Natural killer cell (primary cell): ENCODE measurements around the gene OR10AG1. TPM values are rescaled to one million over a fixed set of nuclear protein-coding genes. Genes with fewer than 3 reads are reported as not detected.

Source experiments
- ATAC-seq, 3 donors: fragments of 150-1000 bp in 2 of 3; fragments of 200-7000 bp in 1 of 3; cut with Tn5 transposase; 1 replicate in 1 of 3; 2 replicates in 2 of 3; pipeline ENCODE4 v1.10.0; 2021; ENCODE audit warnings: mild to moderate bottlenecking in 2 of 3, moderate library complexity in 2 of 3
- DNase-seq, 2 donors: peaks; one replicate each; pipeline versions ENCODE4 v3.0.0 to v3.0.0-alpha.2; 2013 to 2021; ENCODE audit warnings: mixed read lengths in 1 of 2
- H3K27ac ChIP-seq: one replicate; pipeline ENCODE4 v1.5.1; 2013; ENCODE audit warnings: mild to moderate bottlenecking, low read length
- H3K27me3 ChIP-seq: one replicate; pipeline ENCODE4 v1.6.1; 2013; ENCODE audit warnings: low read length; ENCODE audit not compliant: control insufficient read depth, insufficient read depth
- H3K36me3 ChIP-seq: one replicate; pipeline ENCODE4 v1.6.1; 2013; ENCODE audit warnings: low read length; ENCODE audit not compliant: control insufficient read depth, insufficient read depth
- H3K4me1 ChIP-seq: one replicate; pipeline ENCODE4 v1.6.1; 2013; ENCODE audit warnings: low read length; ENCODE audit not compliant: control insufficient read depth, insufficient read depth
- H3K4me3 ChIP-seq: one replicate; pipeline ENCODE4 v1.5.1; 2013; ENCODE audit warnings: low read length
- H3K9me3 ChIP-seq: one replicate; pipeline ENCODE4 v1.6.1; 2013; ENCODE audit warnings: low read length; ENCODE audit not compliant: control insufficient read depth, insufficient read depth
- H3K27ac Mint-ChIP-seq, 2 donors: one replicate each; pipeline ENCODE4 v1.8.0; 2022; ENCODE audit warnings: mild to moderate bottlenecking in 2 of 2, mixed read lengths in 2 of 2, moderate library complexity in 1 of 2
- H3K27me3 Mint-ChIP-seq, 2 donors: one replicate each; pipeline ENCODE4 v1.8.0; 2022; ENCODE audit warnings: low read depth in 2 of 2, mixed read lengths in 2 of 2
- H3K36me3 Mint-ChIP-seq: one replicate; pipeline ENCODE4 v1.8.0; 2022; ENCODE audit warnings: mixed read lengths
- H3K4me1 Mint-ChIP-seq, 2 donors: one replicate each; pipeline ENCODE4 v1.8.0; 2022; ENCODE audit warnings: mixed read lengths in 2 of 2
- H3K4me3 Mint-ChIP-seq: one replicate; pipeline ENCODE4 v1.8.0; 2022; ENCODE audit warnings: mild to moderate bottlenecking, moderate library complexity, mixed read lengths
- H3K9me3 Mint-ChIP-seq, 2 donors: one replicate each; pipeline ENCODE4 v1.8.0; 2022; ENCODE audit warnings: mixed read lengths in 2 of 2
- CTCF ChIP-seq: fragments of 200-600 bp; IDR thresholded peaks from one replicate; pipeline ENCODE4 v1.8.0; 2022; ENCODE audit warnings: antibody characterized with exemption
- WGBS: methylation state at CpG from one replicate; pipeline ENCODE4 v1.1.7; 2013; ENCODE audit warnings: missing lambda C conversion rate; ENCODE audit not compliant: insufficient coverage; 5-methylcytosine and 5-hydroxymethylcytosine counted together
- intact Hi-C: fragments of 100-400 bp; cut with micrococcal nuclease; formaldehyde crosslinking; loops from one replicate; pipeline ENCODE4 v1.14.2; 2022
- total RNA-seq, 4 donors: library from RNA; stranded (reverse); fragments of 120-200 nt in 1 of 4; gene quantifications; one replicate each; pipeline versions ENCODE4 v1.2.3 to v1.2.4, GENCODE V29; 2013 to 2022

The OR10AG1 gene
- total RNA-seq, 3 donors from 2014 or later (not counting 1 experiment from before 2014, with no cell fraction given): not detected

DNA sequence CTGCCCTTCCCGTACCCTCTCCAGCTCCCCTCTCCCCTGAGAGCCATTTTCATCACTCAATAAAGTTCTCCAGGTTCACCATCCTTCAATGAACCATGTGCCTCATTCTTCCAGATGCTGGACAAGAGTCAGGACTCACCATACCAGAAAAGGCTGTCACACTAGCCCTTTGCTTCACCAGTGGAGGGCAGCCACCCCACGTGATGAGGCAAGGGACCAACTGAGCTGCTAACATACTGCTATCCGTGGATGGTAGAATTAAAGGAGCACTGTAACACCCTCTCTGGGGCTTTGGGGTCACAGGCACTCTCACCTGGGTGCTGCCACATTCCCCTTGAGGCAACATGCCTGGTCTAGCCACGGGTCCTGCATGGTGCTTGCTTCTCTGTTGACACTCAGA lies 20.4 kb downstream of the OR10AG1 start:
- Mint-ChIP-seq H3K4me1 (no peaks in the 10 kb centered on the region), H3K27me3 (no peaks in the 10 kb centered on the region), H3K9me3 (peaks cover 6 to 13% of the 10 kb centered on the region in 2 donors), H3K27ac (no peak overlapping the region), H3K36me3 (no peaks in the 10 kb centered on the region), H3K4me3 (no peak overlapping the region)
- H3K36me3 ChIP-seq: no peaks in the 10 kb centered on the region
- DNase-seq (no peak), ATAC-seq (no peak)
- 68% methylated on average over 4 of the region's 4 CpGs for WGBS
- no peak overlapping the region for H3K4me3 ChIP-seq
- peaks cover 10% of the 10 kb centered on the region for H3K9me3 ChIP-seq
- intact Hi-C loops: no loop called here
- no peak for TF ChIP-seq CTCF
- H3K27me3 ChIP-seq: no peaks in the 10 kb centered on the region
- H3K4me1 ChIP-seq: no peaks in the 10 kb centered on the region
- no peak overlapping the region for H3K27ac ChIP-seq

DNA sequence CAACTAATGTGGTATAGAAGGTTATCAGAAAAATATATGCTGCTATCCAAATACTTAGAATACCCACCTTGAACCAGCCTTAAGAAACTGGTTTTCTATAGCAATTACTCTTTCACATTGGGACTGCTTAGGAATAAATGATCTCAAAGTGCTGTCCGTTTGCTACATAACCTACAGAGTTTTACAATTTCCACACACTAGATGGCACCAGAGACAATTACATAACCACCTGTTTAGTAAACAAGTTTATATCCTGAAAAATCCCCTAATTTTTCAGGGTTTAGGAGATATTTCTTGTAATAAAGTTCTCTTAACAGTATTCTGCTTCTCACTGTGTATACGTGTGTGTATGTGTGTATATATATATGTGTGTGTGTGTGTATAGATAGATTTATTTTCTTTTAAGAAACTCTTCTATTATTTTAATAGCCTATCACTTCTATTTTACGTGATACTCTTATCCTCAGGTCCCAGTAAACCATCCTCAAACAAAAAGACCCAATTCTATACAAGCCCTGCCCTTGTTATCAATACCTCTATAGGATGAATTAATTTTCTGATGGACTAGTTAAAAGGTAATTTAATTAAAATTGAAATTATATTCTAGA lies 26.9 kb downstream of the OR10AG1 start:
- Histone ChIP-seq H3K27me3 (no peaks in the 10 kb centered on the region), H3K4me1 (no peaks in the 10 kb centered on the region), H3K9me3 (no peaks in the 10 kb centered on the region), H3K4me3 (no peak overlapping the region), H3K36me3 (no peaks in the 10 kb centered on the region), H3K27ac (no peak overlapping the region)
- no peaks in the 10 kb centered on the region for H3K36me3 Mint-ChIP-seq
- ATAC-seq: no peak
- intact Hi-C loops: no loop called here
- H3K27me3 Mint-ChIP-seq: no peaks in the 10 kb centered on the region
- no peaks in the 10 kb centered on the region for H3K4me1 Mint-ChIP-seq
- no peak for DNase-seq
- 8% methylated on average over 1 of the region's 3 CpGs for WGBS
- no peak for TF ChIP-seq CTCF
- peaks cover 2 to 7% of the 10 kb centered on the region in 2 donors for H3K9me3 Mint-ChIP-seq
- no peak overlapping the region for H3K27ac Mint-ChIP-seq
- no peak overlapping the region for H3K4me3 Mint-ChIP-seq

- H3K4me1 Mint-ChIP-seq: no peaks in the 10 kb centered on the region
- no peak within 1 kb of the TSS for H3K4me3 ChIP-seq
- intact Hi-C loops: no loop called here
- no peaks in the 10 kb centered on the region for H3K4me1 ChIP-seq
- DNase-seq (no peak), ATAC-seq (no peak)
- H3K27me3 Mint-ChIP-seq: no peaks in the 10 kb centered on the region
- no peaks in the 10 kb centered on the region for H3K36me3 ChIP-seq
- H3K27me3 ChIP-seq: no peaks in the 10 kb centered on the region
- 67% methylated on average over 1 of the region's 2 CpGs for WGBS
- no peak for TF ChIP-seq CTCF
- no peak within 1 kb of the TSS for H3K4me3 Mint-ChIP-seq
- H3K9me3 ChIP-seq: no peaks in the 10 kb centered on the region
- H3K27ac ChIP-seq: no peak within 1 kb of the TSS
- peaks cover 6 to 9% of the 10 kb centered on the region in 2 donors for H3K9me3 Mint-ChIP-seq
- H3K36me3 Mint-ChIP-seq: peaks cover 7% of the 10 kb centered on the region
- H3K27ac Mint-ChIP-seq: no peak within 1 kb of the TSS
Measured at GRCh38 chr11:55936300-55936699, 33.4 kb downstream of the OR10AG1 start, which contains the start of gene OR5I1. OR5I1 (minus strand) TSS chr11:55936400; CDS start chr11:55936400, 0 bp downstream.

DNA sequence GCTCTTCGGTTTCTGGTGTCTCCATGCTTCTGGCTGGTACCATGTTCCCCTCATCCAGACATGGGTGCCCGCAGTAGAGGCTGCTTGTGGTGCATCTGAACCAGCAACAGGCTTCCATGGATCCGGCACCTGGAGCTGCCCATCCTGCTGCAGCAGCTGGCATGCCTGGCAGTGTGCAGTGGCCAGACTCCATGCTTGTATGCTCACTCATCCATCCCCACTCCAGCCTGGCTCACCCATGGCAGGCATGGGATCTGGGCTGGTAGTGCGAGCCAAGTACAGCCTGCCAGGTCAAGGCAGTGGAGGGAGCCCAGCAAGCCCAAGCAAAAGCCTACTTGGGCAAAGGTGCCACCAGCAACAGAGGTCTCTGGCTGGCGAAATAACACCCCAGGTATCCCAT lies 49.2 kb downstream of the OR10AG1 start:
- Mint-ChIP-seq H3K4me1 (no peaks in the 10 kb centered on the region), H3K27ac (no peak overlapping the region), H3K4me3 (no peak overlapping the region), H3K36me3 (no peaks in the 10 kb centered on the region), H3K9me3 (peaks cover 2 to 17% of the 10 kb centered on the region in 2 donors), H3K27me3 (no peaks in the 10 kb centered on the region)
- ATAC-seq: no peak
- no peak overlapping the region for H3K4me3 ChIP-seq
- DNase-seq: no peak
- intact Hi-C loops: no loop called here
- H3K27me3 ChIP-seq: no peaks in the 10 kb centered on the region
- peaks cover 4% of the 10 kb centered on the region for H3K9me3 ChIP-seq
- H3K27ac ChIP-seq: no peak overlapping the region
- TF ChIP-seq CTCF: no peak
- no peaks in the 10 kb centered on the region for H3K4me1 ChIP-seq
- no peaks in the 10 kb centered on the region for H3K36me3 ChIP-seq
- WGBS: 81% methylated on average over 5 of the region's 5 CpGs
